Measurements from ENCODE around the gene MCM3.

The MCM3 gene

DNA sequence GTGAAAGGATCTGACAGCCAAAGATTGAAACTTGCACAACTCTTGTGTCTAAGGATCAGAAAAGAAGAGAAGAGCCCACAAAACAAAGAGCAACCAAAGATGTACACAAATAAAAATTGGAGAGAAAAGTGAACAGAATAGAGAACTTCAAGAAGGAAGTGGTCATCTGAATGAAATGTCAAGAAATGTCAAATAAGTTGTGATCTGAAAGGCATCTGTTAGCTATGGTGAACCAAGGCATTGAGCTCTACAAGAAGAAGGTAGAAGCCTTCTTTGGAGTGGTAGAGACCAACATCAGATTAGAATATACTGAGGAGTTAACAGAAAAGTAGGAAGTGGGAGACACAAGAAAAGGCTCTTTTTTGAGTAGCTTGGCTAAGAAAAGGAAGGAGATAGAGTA is 68.8 kb downstream of the MCM3 start:
- TF ChIP-seq ZNF274 (IDR thresholded peaks at IDR 0.05; ENCODE audit: low read depth, low read length): no peak
- H3K4me3 ChIP-seq (ENCODE audit: low read length): no peak overlapping the region

Measured in GM08714 (cell line).